ENCODE data around the gene PDCD7.
A peak's percentile ranks its signal among the peaks of the same experiment; 100 is the strongest.

PDCD7 gene

GRCh38 chr15:65110676-65111292 is 22.8 kb downstream of the PDCD7 start:
- DNase-seq (ENCODE audit: low read depth) = peak; percentile 34
- TF ChIP-seq MYC (IDR thresholded peaks at IDR 0.05; ENCODE audit: low read depth, low read length) (no peak), CTCF (IDR thresholded peaks at IDR 0.05; ENCODE audit: low read depth, low read length) (no peak), POLR2A (IDR thresholded peaks at IDR 0.05; ENCODE audit: extremely low read depth, insufficient read length) (no peak)
- TF ChIP-seq, protein P1, sequence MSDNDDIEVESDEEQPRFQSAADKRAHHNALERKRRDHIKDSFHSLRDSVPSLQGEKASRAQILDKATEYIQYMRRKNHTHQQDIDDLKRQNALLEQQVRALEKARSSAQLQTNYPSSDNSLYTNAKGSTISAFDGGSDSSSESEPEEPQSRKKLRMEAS (IDR thresholded peaks at IDR 0.05; ENCODE audit: low read depth, low read length) = no peak
- no peak overlapping the region for H3K4me3 ChIP-seq (ENCODE audit: low read depth, low read length)

DNA sequence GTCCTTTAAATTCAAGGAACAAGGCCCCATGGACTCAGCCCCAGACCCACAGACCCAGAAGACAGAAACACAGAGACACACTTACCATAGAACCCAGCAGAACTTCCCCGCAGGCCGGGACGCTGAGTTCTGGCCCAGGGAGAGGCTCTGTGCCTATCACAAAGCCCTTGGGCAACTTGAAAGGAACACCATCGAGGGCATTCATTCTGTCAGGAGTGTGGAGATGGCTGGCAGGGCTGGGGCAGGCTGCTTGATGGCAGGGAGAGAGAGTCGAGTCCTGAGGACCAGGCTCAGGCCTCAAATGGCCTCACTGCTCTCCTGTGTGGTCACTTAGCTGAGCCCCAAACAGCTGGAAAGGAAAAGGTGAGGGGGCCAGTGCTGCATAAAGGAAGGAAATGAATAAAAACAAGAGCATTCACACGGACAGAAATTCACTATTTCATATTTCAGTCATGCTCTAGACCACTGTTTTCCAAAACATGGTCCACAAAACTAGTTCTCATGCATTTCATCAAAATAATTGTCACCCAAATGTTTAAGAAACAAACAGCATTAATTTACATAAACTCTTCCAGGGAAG is 27.5 kb downstream of the PDCD7 start:
- no peak for TF ChIP-seq MYC (IDR thresholded peaks at IDR 0.05; ENCODE audit: low read depth, low read length)
- TF ChIP-seq, protein P1 (IDR thresholded peaks at IDR 0.05; ENCODE audit: low read depth, low read length) = no peak
- no peak for TF ChIP-seq POLR2A (IDR thresholded peaks at IDR 0.05; ENCODE audit: extremely low read depth, insufficient read length)
- TF ChIP-seq CTCF (IDR thresholded peaks at IDR 0.05; ENCODE audit: low read depth, low read length) = no peak
- no peak for DNase-seq (ENCODE audit: low read depth)
- H3K4me3 ChIP-seq (ENCODE audit: low read depth, low read length) = no peak overlapping the region

GRCh38 chr15:65105038-65105437 is 28.6 kb downstream of the PDCD7 start:
- DNase-seq (ENCODE audit: low read depth) = no peak
- no peak overlapping the region for H3K4me3 ChIP-seq (ENCODE audit: low read depth, low read length)
- TF ChIP-seq, protein P1 (IDR thresholded peaks at IDR 0.05; ENCODE audit: low read depth, low read length) = no peak
- TF ChIP-seq MYC (IDR thresholded peaks at IDR 0.05; ENCODE audit: low read depth, low read length) = no peak

DNA sequence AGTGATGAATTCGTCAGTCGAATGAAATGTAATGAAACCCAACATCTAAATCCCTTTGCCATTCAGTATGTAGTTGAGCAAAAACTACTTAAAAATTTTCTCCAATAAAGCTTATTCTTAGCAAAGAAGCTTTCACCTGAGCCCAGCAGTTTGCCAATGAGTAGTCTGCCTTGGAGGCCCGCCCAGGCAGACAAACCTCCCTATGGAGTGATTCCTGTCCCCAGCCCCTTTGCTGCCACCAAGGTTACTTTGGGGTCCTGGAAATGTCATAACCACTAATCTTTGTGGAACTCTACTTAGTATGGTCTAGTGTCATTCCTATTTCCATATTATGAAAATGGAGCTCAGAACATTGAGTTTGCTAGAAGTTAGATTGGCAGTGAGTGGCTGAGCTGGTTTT is 30.7 kb downstream of the PDCD7 start:
- TF ChIP-seq POLR2A (IDR thresholded peaks at IDR 0.05; ENCODE audit: extremely low read depth, insufficient read length) (no peak), MYC (IDR thresholded peaks at IDR 0.05; ENCODE audit: low read depth, low read length) (no peak), CTCF (IDR thresholded peaks at IDR 0.05; ENCODE audit: low read depth, low read length) (no peak)
- TF ChIP-seq, protein P1 (IDR thresholded peaks at IDR 0.05; ENCODE audit: low read depth, low read length) = no peak
- DNase-seq (ENCODE audit: low read depth) = no peak
- no peak overlapping the region for H3K4me3 ChIP-seq (ENCODE audit: low read depth, low read length)

- DNase-seq (ENCODE audit: low read depth) = no peak
- H3K4me3 ChIP-seq (ENCODE audit: low read depth, low read length) = no peak overlapping the region
- TF ChIP-seq MYC (IDR thresholded peaks at IDR 0.05; ENCODE audit: low read depth, low read length) (no peak), CTCF (IDR thresholded peaks at IDR 0.05; ENCODE audit: low read depth, low read length) (no peak), POLR2A (IDR thresholded peaks at IDR 0.05; ENCODE audit: extremely low read depth, insufficient read length) (no peak)
- TF ChIP-seq, protein P1 (IDR thresholded peaks at IDR 0.05; ENCODE audit: low read depth, low read length) = no peak
Measured at GRCh38 chr15:65101891-65102708, 31.5 kb downstream of the PDCD7 start.
